ENCODE data around the gene REV1. TPM values are rescaled to one million over a fixed set of nuclear protein-coding genes. Genes with fewer than 3 reads are reported as not detected.

The REV1 gene
- total and polyA plus RNA-seq, 2 donors (not counting 3 experiments of a cell fraction or from before 2014, with no cell fraction given): 16.6 to 50.3 TPM

- peak overlapping the region; percentile 52 to 85 (median 74) for H3K4me3 ChIP-seq (replicated peaks in 1 of 3; ENCODE audit: insufficient read depth in 1 of 3, low read depth in 1 of 3, low read length in 3 of 3)
- no peak for DNase-seq (ENCODE audit: low read depth, low spot score)
- H3K9me1 ChIP-seq (replicated peaks; ENCODE audit: control insufficient read depth, extremely low read depth, insufficient read depth, low read length): no peaks in the 10 kb centered on the region
- ChIA-PET CTCF (interaction anchor here (1.0 to 2.4 kb wide), 10 partner anchors 14 to 555 kb away, joined by 3 to 41 read pairs (median 4); partner anchors contain the start of genes CRACDL, EIF5B and TXNDC9), POLR2A (interaction anchor here (1.3 kb wide), 1 partner anchor 154 kb away, joined by 5 read pairs; the partner anchor contains the start of genes EIF5B and TXNDC9)
- H3K9me3 ChIP-seq (replicated peaks; ENCODE audit: control insufficient read depth, insufficient read depth, low read length): no peaks in the 10 kb centered on the region
- peaks cover 35% of the 10 kb centered on the region for H3K79me2 ChIP-seq (ENCODE audit: control insufficient read depth, insufficient read depth, low read length)
- TF ChIP-seq FOS (IDR thresholded peaks at IDR 0.05; ENCODE audit: borderline replicate concordance, insufficient read depth, low read length) (no peak), POLR2AphosphoS5 (IDR thresholded peaks at IDR 0.05; ENCODE audit: insufficient read depth, low read depth, low read length) (no peak), CTCF (IDR thresholded peaks at IDR 0.05; ENCODE audit: extremely low read depth in 1 of 2, insufficient read depth in 1 of 2, low read depth in 1 of 2, low read length in 2 of 2) (no peak), GATA2 (IDR thresholded peaks at IDR 0.05; ENCODE audit: insufficient read depth, insufficient read length, low read depth, low read length) (no peak), POLR2A (IDR thresholded peaks at IDR 0.05; ENCODE audit: low read depth, low read length) (no peak), EZH2 (IDR thresholded peaks at IDR 0.05; ENCODE audit: borderline replicate concordance, low read depth, low read length, severe bottlenecking) (no peak), JUN (IDR thresholded peaks at IDR 0.05; ENCODE audit: borderline replicate concordance, insufficient read depth, insufficient read length, low read depth) (no peak), MYC (IDR thresholded peaks at IDR 0.05; ENCODE audit: low read depth, low read length) (no peak)
- TF ChIP-seq, protein P1, sequence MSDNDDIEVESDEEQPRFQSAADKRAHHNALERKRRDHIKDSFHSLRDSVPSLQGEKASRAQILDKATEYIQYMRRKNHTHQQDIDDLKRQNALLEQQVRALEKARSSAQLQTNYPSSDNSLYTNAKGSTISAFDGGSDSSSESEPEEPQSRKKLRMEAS (IDR thresholded peaks at IDR 0.05; ENCODE audit: insufficient read depth, insufficient read length): no peak
- no TSS peak for BruUV-seq (replicated peaks)
- H3K36me3 ChIP-seq (ENCODE audit: control insufficient read depth in 2 of 2, extremely low read depth in 1 of 2, insufficient read depth in 2 of 2, low read length in 2 of 2): no peaks in the 10 kb centered on the region
- peak overlapping the region; percentile 62 for H3K4me2 ChIP-seq (ENCODE audit: insufficient read depth, low read length)
- peaks cover 27% of the 10 kb centered on the region for H3K4me1 ChIP-seq (ENCODE audit: control insufficient read depth, extremely low read depth, insufficient read depth, low read length)
- H3K27ac ChIP-seq (ENCODE audit: insufficient read depth, low read depth, low read length): no peak overlapping the region
- H3K9ac ChIP-seq (replicated peaks; ENCODE audit: extremely low read depth, insufficient read depth, low read length): peak overlapping the region; percentile 70
- intact Hi-C loops (cut with micrococcal nuclease) (loop anchor here (1.0 to 5.0 kb wide), 7 partner anchors 48 to 425 kb away; partner anchors contain the start of genes MITD1, MRPL30 and TXNDC9), dilution Hi-C loops (cut with MboI; ENCODE audit: extremely low pct_ligation_motif_present, low sequenced_read_pairs) (no loop called here)
- peak overlapping the region; percentile 98 for H2AFZ ChIP-seq (ENCODE audit: low read depth, low read length)
- no peaks in the 10 kb centered on the region for H4K20me1 ChIP-seq (replicated peaks; ENCODE audit: control insufficient read depth, extremely low read depth, insufficient read depth, low read length)
- H3K27me3 ChIP-seq (ENCODE audit: control insufficient read depth in 2 of 2, insufficient read depth in 2 of 2, low read length in 2 of 2): peaks cover 3 to 8% of the 10 kb centered on the region in 2 experiments
- FAIRE-seq: no peak
These were observed 1.0 kb upstream of the REV1 start for GRCh38 chr2:99490623-99491461.
